K562 (cell line): Measurements from ENCODE around the gene YTHDC1. TPM values are rescaled to one million over a fixed set of nuclear protein-coding genes. Genes with fewer than 3 reads are reported as not detected.
A peak's percentile ranks its signal among the peaks of the same experiment; 100 is the strongest.

ENCODE experiments used
- ATAC-seq: fragments of 200-7000 bp; cut with Tn5 transposase; 3 replicates; pipeline ENCODE4 v1.9.1; 2020; ENCODE audit warnings: moderate library complexity
- BruUV-seq: library from RNA; stranded (reverse); fragments of 400-500 nt; replicated peaks from 2 replicates; lab custom pipeline; 2021; lab: Mats Ljungman, UMichigan
- CTCF ChIA-PET: fragments of 300-600 bp; formaldehyde crosslinking; extraction: SDS; loops from one replicate; lab custom pipeline; 2021; ENCODE audit warnings: low intra/inter-chr PET ratio; lab: Yijun Ruan, JAX
- POLR2A ChIA-PET: fragments of 300-600, 350-650 bp; sonication (Branson Sonifier 250); formaldehyde crosslinking; extraction: SDS; loops from one replicate; lab custom pipeline; 2021; ENCODE audit warnings: antibody characterized with exemption, inconsistent platforms; lab: Yijun Ruan, JAX
- DNase-seq, 4 experiments: peaks; one replicate each; pipeline versions ENCODE4 v3.0.0 to v3.0.0-alpha.2; 2011 to 2018; ENCODE audit warnings: low spot score in 3 of 4, mixed read lengths in 3 of 4; ENCODE audit errors: extremely low read depth in 1 of 4
- FAIRE-seq: peaks from 2 replicates; lab custom pipeline; 2011; peaks lifted over from hg19 to GRCh38; lab: Jason Lieb, UNC
- H2AFZ ChIP-seq: 2 replicates; pipeline ENCODE4 v1.6.0; 2011; ENCODE audit warnings: low read depth, low read length, control low read depth, inconsistent platforms
- H3K27ac ChIP-seq: fragments of 200-600 bp; 3 replicates; pipeline ENCODE4 v1.8.0; 2011; ENCODE audit warnings: low read depth, mild to moderate bottlenecking, control low read depth, inconsistent platforms, low read length, moderate library complexity, mixed read lengths; ENCODE audit errors: extremely low read depth
- H3K27me3 ChIP-seq, 2 experiments: fragments of 300-600 bp in 1 of 2; 2 replicates in 1 of 2; 3 replicates in 1 of 2; pipeline versions ENCODE4 v1.6.0 to v1.8.0; 2011; ENCODE audit warnings: inconsistent platforms in 2 of 2, low read length in 2 of 2, mild to moderate bottlenecking in 1 of 2, mixed read lengths in 1 of 2, moderate library complexity in 1 of 2; ENCODE audit not compliant: control insufficient read depth in 2 of 2, insufficient read depth in 2 of 2
- H3K36me3 ChIP-seq: fragments of 300-600 bp; 3 replicates; pipeline ENCODE4 v1.8.0; 2011; ENCODE audit warnings: mild to moderate bottlenecking, low read length, inconsistent platforms; ENCODE audit not compliant: control insufficient read depth, insufficient read depth
- H3K4me1 ChIP-seq, 2 experiments: fragments of 200-600 bp in 1 of 2; replicated peaks in 1 of 2; 2 replicates in 1 of 2; 3 replicates in 1 of 2; pipeline versions ENCODE4 v1.5.1 to v1.8.0; 2011; ENCODE audit warnings: inconsistent platforms in 2 of 2, low read length in 2 of 2, mild to moderate bottlenecking in 1 of 2, mixed read lengths in 1 of 2, moderate library complexity in 1 of 2; ENCODE audit not compliant: control insufficient read depth in 2 of 2, insufficient read depth in 2 of 2
- H3K4me2 ChIP-seq: 2 replicates; pipeline ENCODE4 v1.6.1; 2011; ENCODE audit warnings: low read length, control low read depth, inconsistent platforms, mixed read lengths; ENCODE audit not compliant: insufficient read depth
- H3K4me3 ChIP-seq: fragments of 200-600 bp; sonication (generic), shearing (Covaris generic); 2 replicates; pipeline ENCODE4 v1.5.1; 2016; ENCODE audit warnings: control low read depth, inconsistent platforms
- H3K79me2 ChIP-seq: fragments of 200-600 bp; 3 replicates; pipeline ENCODE4 v1.8.0; 2011; ENCODE audit warnings: low read length, inconsistent platforms; ENCODE audit not compliant: control insufficient read depth, insufficient read depth
- H3K9ac ChIP-seq, 2 experiments: 2 replicates each; pipeline versions ENCODE4 v1.6.0 to v1.6.1; 2011; ENCODE audit warnings: low read depth in 2 of 2, low read length in 2 of 2, control low read depth in 1 of 2, inconsistent platforms in 1 of 2, mild to moderate bottlenecking in 1 of 2, mixed read lengths in 1 of 2; ENCODE audit not compliant: insufficient read depth in 1 of 2
- H3K9me1 ChIP-seq: one replicate; pipeline ENCODE4 v1.6.0; 2011; ENCODE audit warnings: inconsistent platforms, mild to moderate bottlenecking, low read length, moderate library complexity; ENCODE audit not compliant: control insufficient read depth, insufficient read depth
- H3K9me3 ChIP-seq: replicated peaks from 2 replicates; pipeline ENCODE4 v1.5.1; 2011; ENCODE audit warnings: low read depth, low read length, inconsistent platforms; ENCODE audit not compliant: control insufficient read depth, insufficient read depth
- H4K20me1 ChIP-seq: replicated peaks from 2 replicates; pipeline ENCODE4 v1.6.1; 2011; ENCODE audit warnings: low read length, inconsistent platforms, mixed read lengths; ENCODE audit not compliant: control insufficient read depth, insufficient read depth
- BRD4 ChIP-seq: fragments of 200-600 bp; sonication (generic); IDR thresholded peaks from 2 replicates; pipeline ENCODE4 v1.6.1; 2017; ENCODE audit warnings: inconsistent platforms
- CREM ChIP-seq: IDR thresholded peaks from 2 replicates; pipeline ENCODE4 v1.6.1; 2014; ENCODE audit warnings: antibody characterized with exemption, low read depth
- HDAC3 ChIP-seq: fragments of 450-650 bp; IDR thresholded peaks from 2 replicates; pipeline ENCODE4 v1.6.1; 2018; ENCODE audit warnings: borderline replicate concordance, mild to moderate bottlenecking, moderate library complexity; ENCODE audit not compliant: partially characterized antibody
- NEUROD1 ChIP-seq: fragments of 150-350 bp; IDR thresholded peaks from 2 replicates; pipeline ENCODE4 v1.6.1; 2014; ENCODE audit warnings: borderline replicate concordance, low read length, low read depth; ENCODE audit not compliant: partially characterized antibody
- SMARCA4 ChIP-seq: fragments of 450-650 bp; IDR thresholded peaks from 2 replicates; pipeline ENCODE4 v1.6.1; 2016
- TBL1XR1 ChIP-seq, 2 experiments: IDR thresholded peaks; 2 replicates each; pipeline ENCODE4 v1.6.1; 2012; ENCODE audit warnings: improper control_type of control experiment in 2 of 2, low read length in 2 of 2, mild to moderate bottlenecking in 1 of 2
- TRIM24 ChIP-seq, 2 experiments: fragments of 450-650 bp; IDR thresholded peaks; 2 replicates each; pipeline ENCODE4 v1.6.1; 2016
- XRCC4 ChIP-seq: IDR thresholded peaks from one replicate; pipeline ENCODE4 v1.6.1; 2011; ENCODE audit not compliant: insufficient read depth, insufficient read length; ENCODE audit errors: extremely low read depth
- ZNF121 ChIP-seq: sonication (generic); formaldehyde crosslinking; conservative IDR thresholded peaks from 2 replicates; pipeline ENCODE4 v1.8.0; 2022; ENCODE audit warnings: missing genetic modification reagents
- WGBS: fragments of 100-300 bp; shearing (Covaris generic); methylation state at CpG from one replicate; pipeline ENCODE4 v1.1.6; 2016; ENCODE audit warnings: low coverage, mixed read lengths; ENCODE audit not compliant: insufficient coverage; ENCODE audit errors: missing lambda C conversion rate; 5-methylcytosine and 5-hydroxymethylcytosine counted together
- in situ Hi-C: fragments of 300-500 bp; cut with MboI; formaldehyde crosslinking; loops from 4 replicates; pipeline ENCODE4 v1.15.0; 2018; ENCODE audit warnings: inconsistent platforms, mixed read lengths
- intact Hi-C: fragments of 100-400 bp; cut with micrococcal nuclease; formaldehyde crosslinking; loops from 2 replicates; pipeline ENCODE4 v1.14.2; 2022
- polyA plus RNA-seq, 8 experiments: library from polyadenylated mRNA; depleted of rRNA in 4 of 8; stranded (reverse) in 5 of 8; unstranded in 3 of 8; fragments of >200 nt; fragmentation: Nextera tagmentation in 2 of 8; fragmentation: Illumina TruSeq in 1 of 8; extraction: Ambion mirVana in 2 of 8; extraction: Trizol in 1 of 8; gene quantifications; 2 replicates each; pipeline versions ENCODE4 v1.2.1 to v1.2.3, GENCODE V29; 2011 to 2014; ENCODE audit warnings: inconsistent platforms in 1 of 8, missing spikeins in 1 of 8
- total RNA-seq, 7 experiments: library from RNA; depleted of rRNA in 6 of 7; stranded (reverse); fragments of >200 nt in 6 of 7; fragmentation: Illumina TruSeq in 2 of 7; extraction: Trizol in 2 of 7; gene quantifications; 2 replicates each; pipeline versions ENCODE4 v1.2.1 to v1.2.3, GENCODE V29; 2011 to 2021; ENCODE audit warnings: low replicate concordance in 1 of 7
- TF ChIP-seq, protein P1 (sequence below): sonication (generic); formaldehyde crosslinking; IDR thresholded peaks from 2 replicates; pipeline ENCODE4 v1.8.1; 2023; ENCODE audit warnings: mild to moderate bottlenecking, missing genetic modification reagents
- TF ChIP-seq, protein P2 (sequence below): fragments of 450-650 bp; IDR thresholded peaks from 2 replicates; pipeline ENCODE4 v1.6.1; 2016; ENCODE audit warnings: missing biosample characterization, missing genetic modification characterization

Gene YTHDC1
- total and polyA plus RNA-seq, 9 of the 15 experiments (the other 6 are each of a cell fraction or from before 2014, with no cell fraction given), result 9.8 to 65.4 (median 51.7) TPM

DNA sequence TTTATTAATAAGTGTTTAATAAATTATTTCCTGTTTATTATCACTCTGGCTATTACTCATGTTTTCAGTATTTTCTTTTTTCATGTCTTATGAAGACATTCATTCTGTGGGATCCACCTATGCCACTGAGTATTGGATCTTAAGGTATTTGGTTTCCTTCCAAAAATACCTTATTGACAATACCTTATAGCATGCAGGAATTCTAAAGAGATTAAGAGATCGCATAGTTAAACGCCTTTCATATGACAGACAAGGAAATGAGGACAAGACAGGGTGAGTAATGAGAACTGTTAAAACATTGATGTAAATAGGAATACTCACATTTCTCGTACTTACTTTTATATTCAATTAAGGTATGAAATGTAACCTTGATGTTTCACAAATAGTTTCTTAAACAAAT, 66.2 kb downstream of the YTHDC1 start (continued):
- TF ChIP-seq NEUROD1 (no peak), HDAC3 (no peak)
- TF ChIP-seq, protein P1, sequence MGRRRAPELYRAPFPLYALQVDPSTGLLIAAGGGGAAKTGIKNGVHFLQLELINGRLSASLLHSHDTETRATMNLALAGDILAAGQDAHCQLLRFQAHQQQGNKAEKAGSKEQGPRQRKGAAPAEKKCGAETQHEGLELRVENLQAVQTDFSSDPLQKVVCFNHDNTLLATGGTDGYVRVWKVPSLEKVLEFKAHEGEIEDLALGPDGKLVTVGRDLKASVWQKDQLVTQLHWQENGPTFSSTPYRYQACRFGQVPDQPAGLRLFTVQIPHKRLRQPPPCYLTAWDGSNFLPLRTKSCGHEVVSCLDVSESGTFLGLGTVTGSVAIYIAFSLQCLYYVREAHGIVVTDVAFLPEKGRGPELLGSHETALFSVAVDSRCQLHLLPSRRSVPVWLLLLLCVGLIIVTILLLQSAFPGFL (CRISPR knock-in tag), result no peak

DNA sequence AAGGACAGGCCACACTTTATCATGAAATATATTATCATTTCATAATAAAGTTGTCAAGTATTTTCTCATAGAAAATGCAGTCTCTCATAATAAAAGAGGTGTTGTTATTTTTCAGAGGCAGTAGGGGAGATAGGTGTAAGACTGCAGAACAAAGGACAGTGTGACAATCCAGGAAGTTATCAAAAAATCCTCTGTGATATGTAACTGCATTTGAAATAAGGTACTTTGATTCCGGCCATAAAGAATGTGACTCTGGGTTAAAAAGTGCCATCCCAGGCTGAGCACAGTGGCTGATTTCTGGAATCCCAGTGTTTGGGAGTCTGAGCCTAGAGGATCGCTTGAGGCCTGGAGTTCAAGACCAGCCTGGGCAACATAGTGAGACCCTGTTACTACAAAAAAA, 66.8 kb downstream of the YTHDC1 start:
- H2AFZ ChIP-seq, result no peak overlapping the region
- H3K4me3 ChIP-seq, result no peak overlapping the region
- CTCF ChIA-PET, result interaction anchor here (0.6 kb wide), 1 partner anchor 74 kb away, joined by 5 read pairs; no protein-coding TSS in a partner anchor
- H3K36me3 ChIP-seq, result no peaks in the 10 kb centered on the region
- FAIRE-seq, result peak; percentile 15
- POLR2A ChIA-PET, result no interaction called here
- H3K9me1 ChIP-seq, result no peaks in the 10 kb centered on the region
- no peaks in the 10 kb centered on the region for H3K27me3 ChIP-seq
- ATAC-seq, result no peak
- BruUV-seq, result no TSS peak
- H3K4me1 ChIP-seq, result peaks cover 3 to 6% of the 10 kb centered on the region in 2 experiments; a peak in 3 of 5 replicates
- no peak overlapping the region for H3K4me2 ChIP-seq
- H3K9ac ChIP-seq, result no peak overlapping the region
- in situ Hi-C loops, result no loop called here
- intact Hi-C loops, result no loop called here
- 64% methylated on average over 2 of the region's 2 CpGs for WGBS
- H3K9me3 ChIP-seq, result no peaks in the 10 kb centered on the region
- no peaks in the 10 kb centered on the region for H4K20me1 ChIP-seq
- no peak overlapping the region for H3K27ac ChIP-seq
- DNase-seq, result no peak
- TF ChIP-seq, protein P2, sequence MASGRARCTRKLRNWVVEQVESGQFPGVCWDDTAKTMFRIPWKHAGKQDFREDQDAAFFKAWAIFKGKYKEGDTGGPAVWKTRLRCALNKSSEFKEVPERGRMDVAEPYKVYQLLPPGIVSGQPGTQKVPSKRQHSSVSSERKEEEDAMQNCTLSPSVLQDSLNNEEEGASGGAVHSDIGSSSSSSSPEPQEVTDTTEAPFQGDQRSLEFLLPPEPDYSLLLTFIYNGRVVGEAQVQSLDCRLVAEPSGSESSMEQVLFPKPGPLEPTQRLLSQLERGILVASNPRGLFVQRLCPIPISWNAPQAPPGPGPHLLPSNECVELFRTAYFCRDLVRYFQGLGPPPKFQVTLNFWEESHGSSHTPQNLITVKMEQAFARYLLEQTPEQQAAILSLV (tag), result no peak
- TF ChIP-seq ZNF121 (CRISPR knock-in tag) (peak; percentile 48), TRIM24 (IDR thresholded peaks at IDR 0.05) (no peak), CREM (no peak), SMARCA4 (no peak), XRCC4 (no peak), BRD4 (no peak), TBL1XR1 (IDR thresholded peaks at IDR 0.05; ENCODE audit: low read length in 2 of 2) (no peak)
- TF ChIP-seq, all 486 proteins: peak for 1
- no peaks in the 10 kb centered on the region for H3K79me2 ChIP-seq
